GM21737 (cell line): ENCODE results near the gene INTS11.

ENCODE experiments used
- ATAC-seq: cut with Tn5 transposase; IDR thresholded peaks from one replicate; pipeline ENCODE4 v1.9.1; 2021; ENCODE audit warnings: mild to moderate bottlenecking, moderate library complexity; ENCODE audit not compliant: unreplicated experiment

Gene INTS11

GRCh38 chr1:1314678-1315335 is 9.7 kb downstream of the INTS11 start:
- ATAC-seq = no peak

DNA sequence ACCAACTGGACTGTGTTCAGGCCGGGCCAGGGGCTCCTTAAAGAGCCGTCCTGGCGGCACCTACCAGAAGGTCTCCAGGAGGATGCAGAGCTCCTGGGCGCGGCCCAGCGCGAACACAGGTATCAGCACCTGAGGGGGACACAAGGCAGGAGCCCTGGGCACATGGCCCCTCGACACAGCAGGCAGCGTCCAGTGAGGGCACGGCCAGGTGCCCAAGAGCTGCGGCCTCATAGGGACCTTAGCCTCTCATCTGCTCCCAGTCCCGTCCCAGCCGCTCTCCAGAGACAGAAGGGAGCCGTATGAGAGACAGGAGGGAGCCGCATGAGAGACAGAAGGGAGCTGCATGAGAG is 10.2 kb downstream of the INTS11 start:
- ATAC-seq = no peak

DNA sequence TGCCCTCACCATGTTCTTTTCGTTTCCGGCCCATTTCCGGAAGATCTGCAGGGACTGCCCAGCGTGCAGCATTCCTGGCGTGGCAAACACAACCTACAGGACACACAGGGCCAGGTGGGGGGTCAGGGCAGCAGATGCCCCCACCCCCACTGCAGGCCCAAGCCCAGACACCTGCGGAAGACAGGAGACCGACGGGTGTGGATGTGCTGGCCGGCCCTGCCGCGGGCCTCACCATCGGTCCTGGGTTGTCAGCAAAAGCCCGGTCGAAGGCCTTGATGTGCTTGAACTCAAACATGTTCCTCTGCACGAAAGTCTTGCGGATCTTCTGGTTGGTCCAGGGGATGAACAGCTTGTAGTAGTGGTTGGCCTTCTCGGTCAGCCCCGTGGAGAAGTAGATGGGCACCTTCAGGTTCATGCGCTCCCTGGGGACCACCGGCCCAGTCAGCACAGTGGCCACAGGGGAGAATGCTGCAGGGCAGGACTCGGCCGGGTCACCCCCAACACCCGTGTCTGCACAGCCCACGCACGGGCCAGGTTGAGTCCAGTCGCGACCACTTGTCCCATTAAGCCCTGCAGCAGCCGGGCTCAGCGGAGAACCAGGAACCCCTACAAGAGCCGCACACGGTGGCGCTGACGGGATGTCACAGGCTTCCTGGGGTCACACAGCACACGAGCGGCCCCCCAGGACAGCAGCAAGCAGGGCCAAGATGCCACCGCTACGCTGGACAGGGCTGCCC is 10.8 kb downstream of the INTS11 start:
- no peak for ATAC-seq

DNA sequence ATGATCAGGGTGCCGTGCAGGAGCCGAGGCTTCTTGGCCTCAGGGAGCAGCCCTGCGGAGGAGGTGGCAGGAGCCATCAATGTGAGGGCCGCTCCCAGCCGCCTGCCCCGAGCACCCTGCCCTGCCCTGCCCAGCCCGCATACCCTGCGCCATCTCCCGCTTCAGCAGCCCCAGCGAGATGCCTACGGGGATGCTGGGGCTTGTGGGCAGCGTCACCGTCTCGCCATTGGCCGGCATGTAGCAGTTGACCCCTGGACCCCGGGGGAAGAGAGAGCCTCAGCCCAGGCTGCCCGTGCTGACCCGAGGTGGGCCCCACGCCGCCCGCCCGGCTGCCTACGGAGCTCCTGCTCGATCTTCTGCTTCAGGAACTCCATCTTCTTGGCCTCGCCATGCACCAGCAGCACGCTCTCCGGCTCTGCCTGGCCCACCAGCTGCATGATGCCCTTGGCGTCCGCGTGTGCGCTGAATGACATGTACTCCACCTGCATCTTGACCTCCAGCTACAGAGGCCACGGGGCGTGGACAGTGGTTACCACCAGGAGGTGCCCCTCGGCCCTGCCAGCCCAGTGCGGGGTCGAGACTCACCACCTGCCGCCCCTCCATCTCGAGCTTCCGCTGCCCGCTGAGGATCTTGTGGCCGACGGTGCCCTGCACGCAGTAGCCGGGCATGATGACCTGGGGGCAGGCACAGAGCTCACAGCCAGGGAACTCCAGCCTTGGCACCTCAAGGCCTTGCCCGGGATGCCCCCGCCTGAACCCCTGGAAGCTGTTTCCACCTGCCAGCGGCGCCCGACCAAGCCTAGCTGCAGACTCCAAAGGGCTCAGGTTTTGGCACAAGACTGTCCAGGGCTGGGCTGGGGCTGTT is 11.8 kb downstream of the INTS11 start:
- no peak for ATAC-seq

DNA sequence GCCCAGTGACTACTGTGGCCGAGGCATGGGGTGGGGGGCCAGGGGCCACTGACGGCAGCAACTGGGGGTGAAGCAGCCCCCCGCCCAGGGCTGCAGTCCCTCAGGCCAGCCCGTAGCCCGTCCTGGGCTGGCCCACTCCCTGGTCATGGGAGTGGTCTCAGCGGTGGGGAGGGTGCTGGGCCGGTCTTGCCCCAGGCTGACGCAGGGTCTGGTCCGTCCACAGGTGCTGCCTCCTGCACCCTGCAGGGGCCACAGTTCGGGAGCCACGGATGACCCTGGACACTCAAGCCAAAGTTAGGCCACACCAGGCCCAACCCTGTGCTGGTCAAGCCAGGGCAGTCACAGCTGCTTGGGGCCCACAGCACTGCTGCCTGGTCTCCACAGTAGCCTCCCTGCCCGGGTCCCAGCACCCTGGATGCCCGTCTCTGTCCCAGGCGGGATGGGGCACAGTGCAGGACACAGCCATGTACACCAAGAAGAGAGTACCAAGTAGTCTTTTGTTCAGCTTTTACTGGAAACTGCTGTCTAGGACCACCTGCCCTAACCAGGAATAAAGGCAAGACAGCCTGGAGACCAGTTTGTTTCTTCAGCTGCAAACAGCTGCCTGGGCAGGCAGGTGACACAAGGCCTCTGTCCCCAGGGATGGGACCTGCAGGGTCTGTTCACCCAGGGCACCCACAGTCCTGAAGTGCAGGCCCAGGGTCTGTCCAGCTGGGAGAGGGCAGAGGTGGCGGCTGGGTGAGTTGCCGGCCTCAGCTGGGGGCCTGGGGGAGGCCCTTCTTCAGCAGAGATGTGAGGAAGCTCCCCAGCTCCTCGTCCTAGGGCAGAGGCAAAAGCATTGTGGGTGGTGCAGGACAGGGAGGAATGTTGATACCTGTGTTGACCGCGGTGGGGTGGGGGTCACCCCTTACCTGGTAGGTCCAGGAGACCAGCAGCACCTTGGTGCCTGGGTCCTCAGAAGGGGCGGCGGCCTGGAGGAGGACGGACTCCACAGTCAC is 13.1 kb downstream of the INTS11 start:
- no peak for ATAC-seq

DNA sequence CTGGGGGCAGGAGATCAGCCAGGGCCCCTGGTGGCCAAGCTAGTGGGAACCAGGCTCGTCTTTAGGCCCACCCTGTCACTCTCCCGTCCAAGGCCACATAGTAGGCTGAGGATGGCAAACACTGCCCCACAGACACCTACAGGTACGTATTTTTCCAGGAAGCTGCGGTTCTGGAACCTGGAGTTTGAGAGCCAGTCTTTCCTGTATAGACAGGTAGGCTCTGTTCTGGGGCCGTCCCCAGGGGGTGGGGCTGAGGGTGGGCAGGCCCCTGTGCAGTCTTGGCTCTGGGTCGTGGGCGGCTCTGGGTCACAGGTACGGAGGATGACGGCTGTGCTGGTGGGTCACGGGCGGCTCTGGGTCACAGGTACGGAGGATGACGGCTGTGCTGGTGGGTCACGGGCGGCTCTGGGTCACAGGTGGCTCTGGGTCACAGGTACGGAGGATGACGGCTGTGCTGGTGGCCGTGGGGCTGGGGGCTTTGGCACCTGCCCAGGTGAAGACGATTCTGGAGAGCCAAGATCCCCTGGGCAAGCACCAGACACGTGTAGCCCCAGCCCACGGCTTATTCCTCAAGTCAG is 13.9 kb downstream of the INTS11 start:
- no peak for ATAC-seq

DNA sequence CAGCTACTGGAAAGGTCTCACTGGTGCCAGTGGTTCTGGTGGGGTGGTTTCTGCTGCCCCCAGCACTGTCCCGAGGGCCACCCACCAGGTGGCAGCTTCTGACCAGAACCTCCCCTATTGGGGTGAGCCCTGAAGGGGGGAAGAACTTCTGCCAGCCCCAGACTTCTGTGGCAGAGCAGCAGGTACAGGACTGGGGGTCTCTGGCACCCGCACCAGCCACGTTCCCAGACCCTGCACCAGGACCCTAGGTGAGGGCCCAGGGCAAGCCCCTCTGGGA is 14.4 kb downstream of the INTS11 start:
- no peak for ATAC-seq

DNA sequence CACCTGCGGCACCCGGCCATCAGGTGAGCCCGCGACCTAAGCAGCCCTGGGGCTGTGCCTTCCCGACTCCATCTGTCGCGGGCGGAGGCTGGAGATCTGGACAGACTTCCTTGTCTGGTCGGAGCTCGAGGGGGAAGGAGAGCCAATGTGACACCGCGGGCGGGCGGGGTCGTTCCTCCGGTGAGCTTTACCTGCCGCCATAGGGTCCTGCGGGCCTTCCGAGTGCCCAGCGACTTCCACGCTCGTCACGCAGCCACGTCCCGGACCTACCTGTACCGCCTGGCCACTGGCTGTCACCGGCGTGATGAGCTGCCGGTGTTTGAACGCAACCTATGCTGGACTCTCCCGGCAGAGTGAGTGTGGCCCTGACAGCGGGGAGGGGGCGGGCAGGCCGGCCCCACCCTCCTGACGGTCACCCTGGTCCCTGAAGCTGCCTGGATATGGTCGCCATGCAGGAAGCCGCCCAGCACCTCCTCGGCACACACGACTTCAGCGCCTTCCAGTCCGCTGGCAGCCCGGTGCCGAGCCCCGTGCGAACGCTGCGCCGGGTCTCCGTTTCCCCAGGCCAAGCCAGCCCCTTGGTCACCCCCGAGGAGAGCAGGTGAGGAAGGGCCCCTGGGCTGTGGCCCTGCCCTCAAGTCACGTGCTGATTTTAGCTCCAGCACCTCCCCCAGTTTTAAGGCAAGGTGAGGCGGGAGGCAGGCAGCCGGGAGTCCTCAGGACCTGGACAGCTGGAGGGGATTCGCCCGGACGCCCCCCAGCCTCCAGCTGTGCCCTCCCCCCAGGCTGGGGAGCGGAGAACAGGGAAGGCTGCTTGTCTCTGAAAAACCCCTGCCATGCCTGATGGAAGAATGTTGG is 15.0 kb downstream of the INTS11 start:
- no peak for ATAC-seq

- peak; percentile 2 for ATAC-seq
Observed at GRCh38 chr1:1308756-1309250, 15.7 kb downstream of the INTS11 start.

- peak; percentile 50 for ATAC-seq
Observed at GRCh38 chr1:1307923-1308755, 16.3 kb downstream of the INTS11 start, which contains the start of the genes ACAP3 and PUSL1. Gene ACAP3, minus strand, starts transcription at chr1:1307930. Its CDS starts 115 bp downstream, at chr1:1307815. Gene PUSL1, plus strand, starts transcription at chr1:1308597. Its CDS starts 47 bp downstream, at chr1:1308644.

DNA sequence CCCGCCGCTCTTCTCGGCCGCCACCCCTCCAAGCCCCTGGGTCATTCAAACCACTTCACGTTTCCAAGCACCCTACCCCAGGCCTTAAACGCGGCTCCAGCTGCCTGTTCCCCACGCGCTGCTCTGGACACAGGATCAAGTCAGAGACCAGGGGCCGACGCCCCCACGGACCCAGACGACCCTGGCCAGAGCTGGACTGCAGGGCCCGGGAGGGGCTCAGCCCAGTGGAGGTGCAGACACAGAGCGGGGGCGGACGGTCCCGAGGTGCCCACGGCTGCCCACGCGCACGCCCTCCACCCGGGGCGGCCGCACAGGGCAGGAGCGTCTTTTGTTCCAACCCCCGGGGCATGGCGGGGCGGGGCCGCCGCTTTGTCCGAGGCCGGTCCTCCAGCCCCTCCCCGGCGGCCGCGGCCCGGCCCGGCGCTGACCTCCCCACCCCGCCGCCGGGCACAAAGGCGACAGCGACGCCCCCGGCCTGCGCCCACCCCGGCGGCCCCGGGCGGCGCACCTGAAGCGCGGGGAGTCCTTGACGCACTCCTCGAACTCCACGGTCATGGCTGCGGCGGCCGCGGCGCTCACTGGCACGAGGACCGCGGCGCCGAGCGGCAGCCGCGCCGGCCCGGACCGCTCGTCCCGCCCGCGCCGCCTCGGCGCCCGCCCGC is 17.1 kb downstream of the INTS11 start:
- ATAC-seq = peak; percentile 0

DNA sequence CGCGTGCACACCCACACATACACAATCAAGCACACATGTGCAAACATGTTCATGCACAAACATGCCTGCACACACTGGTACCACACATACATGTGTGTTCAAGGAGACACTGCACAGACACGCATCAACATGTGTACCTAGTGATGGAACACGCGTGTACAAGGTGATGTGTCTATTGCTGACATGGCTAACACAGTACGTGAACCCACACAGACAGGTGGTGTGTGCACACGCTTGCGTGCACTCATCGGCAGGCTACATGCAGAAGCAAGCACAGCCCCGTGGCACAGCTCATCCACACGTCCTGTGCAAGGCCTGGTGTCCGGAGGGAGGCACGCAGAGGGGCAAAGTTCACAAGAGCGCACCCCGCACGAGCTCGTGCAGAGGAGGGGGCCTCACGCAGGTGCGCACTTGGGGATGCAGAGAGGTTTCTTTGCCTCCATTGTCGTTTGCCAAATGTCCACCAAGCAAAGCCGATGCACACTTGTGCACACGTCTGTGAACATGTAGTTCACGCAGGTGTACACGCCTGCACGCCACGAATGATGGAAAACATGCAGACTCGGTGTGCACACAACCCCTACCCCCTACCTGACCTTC is 17.7 kb downstream of the INTS11 start:
- no peak for ATAC-seq

DNA sequence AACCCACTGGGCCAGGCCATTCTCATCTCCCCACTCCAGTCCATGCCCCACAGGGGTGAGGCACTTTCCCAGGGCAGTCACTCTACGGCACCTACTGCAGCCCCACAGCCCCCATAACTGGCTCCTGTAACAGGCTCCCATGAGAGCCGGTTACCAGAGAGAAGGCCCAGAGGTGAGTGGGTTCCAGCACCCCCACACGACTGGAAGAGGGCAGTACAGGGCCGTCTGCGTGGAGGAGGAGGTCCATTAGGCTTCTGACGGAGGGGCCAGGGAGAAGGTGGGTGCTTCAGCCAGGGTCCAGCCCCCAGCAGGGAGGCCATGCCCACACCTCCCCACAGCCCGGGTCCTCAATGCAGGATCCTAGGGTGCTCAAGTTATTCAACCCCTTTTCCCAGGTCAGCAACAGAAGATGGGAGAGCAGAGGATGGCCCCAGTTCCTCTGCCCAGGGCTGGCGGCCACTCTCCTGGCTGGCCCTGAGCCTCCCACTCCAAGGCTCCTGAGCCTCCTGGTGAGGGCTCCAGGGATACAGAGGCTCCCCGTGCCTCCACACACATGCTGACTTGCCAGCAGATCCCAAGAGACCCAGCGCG is 18.3 kb downstream of the INTS11 start:
- ATAC-seq = no peak

- ATAC-seq = no peak
Observed at GRCh38 chr1:1305300-1306069, 19.0 kb downstream of the INTS11 start.

DNA sequence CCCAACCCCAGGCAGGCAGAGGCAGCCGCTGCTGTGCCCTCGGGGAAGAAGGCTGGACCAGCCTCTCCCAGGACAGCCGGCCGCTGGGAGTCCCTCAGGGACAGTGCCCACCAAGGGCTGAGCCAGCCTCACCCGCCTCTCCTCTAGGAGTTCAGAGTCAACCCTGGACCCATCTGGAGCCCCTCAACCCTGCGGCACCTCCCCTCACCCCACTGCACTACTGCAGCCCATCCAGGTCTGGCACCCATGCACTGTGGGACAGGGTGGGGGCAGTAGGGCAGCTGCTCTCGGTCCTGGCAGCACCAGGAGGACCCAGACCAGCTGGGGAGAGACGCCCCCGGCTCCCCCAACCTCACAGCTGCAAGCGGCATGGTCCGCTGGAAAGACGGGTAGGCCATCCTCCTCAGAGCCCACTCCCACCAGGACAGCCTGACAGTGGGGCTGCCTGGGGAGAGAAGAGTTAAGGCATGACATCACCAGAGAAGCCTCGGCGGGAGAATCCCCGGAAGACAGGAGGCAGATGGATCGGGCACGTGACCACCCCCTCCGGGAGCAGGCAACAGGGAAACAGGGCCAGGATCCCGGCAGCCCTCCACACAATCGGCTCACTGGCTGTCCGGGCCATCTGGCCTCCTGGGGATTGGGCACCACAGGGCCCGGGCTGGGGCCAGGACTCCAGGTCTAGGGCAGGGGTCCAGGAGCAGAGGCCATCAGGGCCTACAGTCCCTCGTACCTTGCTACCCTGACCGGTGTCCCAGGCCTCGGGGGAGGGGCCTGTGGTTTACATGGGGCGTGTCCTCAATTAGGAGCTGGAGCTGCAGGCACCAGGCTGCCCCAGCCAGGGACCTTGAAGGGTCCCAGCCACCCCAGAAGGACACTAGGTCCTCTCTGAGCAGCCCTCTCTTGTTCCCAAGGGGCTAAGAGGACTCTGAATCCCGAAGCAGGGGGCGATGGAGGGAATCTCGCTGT is 19.8 kb downstream of the INTS11 start:
- no peak for ATAC-seq
